B cell (primary cell): ENCODE measurements around the gene NKAIN2. TPM values are rescaled to one million over a fixed set of nuclear protein-coding genes. Genes with fewer than 3 reads are reported as not detected.

Source experiments
- ATAC-seq: fragments of 200-7000 bp; cut with Tn5 transposase; one replicate; pipeline ENCODE4 v1.10.0; 2021; ENCODE audit warnings: low read depth, mild to moderate bottlenecking, moderate number of reproducible peaks, moderate library complexity
- CTCF ChIA-PET: fragments of 350-600 bp; sonication (Branson Sonifier 250); formaldehyde crosslinking; loops from one replicate; lab custom pipeline; 2021; ENCODE audit warnings: antibody characterized with exemption, inconsistent platforms; lab: Charles Lee
- POLR2A ChIA-PET: fragments of 350-600 bp; sonication (Branson Sonifier 250); formaldehyde crosslinking; loops from one replicate; lab custom pipeline; 2021; ENCODE audit warnings: antibody characterized with exemption; lab: Charles Lee
- DNase-seq: peaks from one replicate; pipeline ENCODE4 v3.0.0; 2013
- H2AFZ ChIP-seq: 2 replicates; pipeline ENCODE4 v1.6.1; 2012; ENCODE audit warnings: mild to moderate bottlenecking, low read depth, low read length; ENCODE audit not compliant: insufficient read depth, poor library complexity, severe bottlenecking
- H3K27ac ChIP-seq, 2 donors: 1 replicate in 1 of 2; 2 replicates in 1 of 2; pipeline ENCODE4 v1.5.1; 2012 to 2013; ENCODE audit warnings: low read length in 2 of 2, mild to moderate bottlenecking in 2 of 2, moderate library complexity in 1 of 2
- H3K27me3 ChIP-seq, 4 experiments: fragments of 200-600 bp in 1 of 4; sonication (generic) in 1 of 4; replicated peaks in 1 of 4; 1 replicate in 2 of 4; 2 replicates in 2 of 4; pipeline versions ENCODE4 v1.6.1 to v1.7.0; 2013 to 2016; ENCODE audit warnings: low read length in 3 of 4, mild to moderate bottlenecking in 2 of 4, mixed read lengths in 1 of 4, moderate library complexity in 1 of 4; ENCODE audit not compliant: insufficient read depth in 4 of 4, control insufficient read depth in 3 of 4; ENCODE audit errors: control extremely low read depth in 1 of 4
- H3K36me3 ChIP-seq, 2 experiments: replicated peaks in 1 of 2; 1 replicate in 1 of 2; 2 replicates in 1 of 2; pipeline versions ENCODE4 v1.6.1 to v1.7.1; 2013; ENCODE audit warnings: low read length in 1 of 2; ENCODE audit not compliant: insufficient read depth in 2 of 2, control insufficient read depth in 1 of 2; ENCODE audit errors: control extremely low read depth in 1 of 2, extremely low read depth in 1 of 2
- H3K4me1 ChIP-seq, 2 donors: fragments of 200-600 bp in 1 of 2; sonication (generic) in 1 of 2; 1 replicate in 1 of 2; 2 replicates in 1 of 2; pipeline versions ENCODE4 v1.5.1 to v1.6.1; 2013 to 2017; ENCODE audit warnings: low read length in 2 of 2; ENCODE audit not compliant: control insufficient read depth in 2 of 2, insufficient read depth in 2 of 2
- H3K4me2 ChIP-seq: replicated peaks from 2 replicates; pipeline ENCODE3; 2012; ENCODE audit warnings: mild to moderate bottlenecking, low read depth, low read length; ENCODE audit not compliant: poor library complexity, severe bottlenecking
- H3K4me3 ChIP-seq, 5 experiments: fragments of 200-600 bp in 1 of 5; sonication (generic) in 1 of 5; 1 replicate in 3 of 5; 2 replicates in 2 of 5; pipeline versions ENCODE4 v1.5.1 to v1.7.0; 2011 to 2016; ENCODE audit warnings: low read length in 4 of 5, mild to moderate bottlenecking in 4 of 5, low read depth in 2 of 5, control low read depth in 1 of 5, moderate library complexity in 1 of 5; ENCODE audit not compliant: insufficient read depth in 1 of 5; ENCODE audit errors: control extremely low read depth in 1 of 5, extremely low read depth in 1 of 5
- H3K79me2 ChIP-seq: fragments of 200-600 bp; sonication (generic); one replicate; pipeline ENCODE4 v1.6.0; 2016; ENCODE audit warnings: low read length; ENCODE audit not compliant: control insufficient read depth, insufficient read depth
- H3K9ac ChIP-seq: fragments of 200-600 bp; sonication (generic); 2 replicates; pipeline ENCODE4 v1.6.1; 2017; ENCODE audit warnings: mild to moderate bottlenecking, low read length, moderate library complexity
- H3K9me3 ChIP-seq, 3 donors: one replicate each; pipeline versions ENCODE4 v1.6.1 to v1.7.1; 2013; ENCODE audit warnings: low read length in 2 of 3; ENCODE audit not compliant: control insufficient read depth in 2 of 3, insufficient read depth in 1 of 3; ENCODE audit errors: control extremely low read depth in 1 of 3
- H4K20me1 ChIP-seq: 2 replicates; pipeline ENCODE4 v1.6.0; 2012; ENCODE audit warnings: mild to moderate bottlenecking, low read length; ENCODE audit not compliant: insufficient read depth, control insufficient read depth, poor library complexity, severe bottlenecking
- H3K27ac Mint-ChIP-seq: one replicate; pipeline ENCODE4 v1.8.0; 2021; ENCODE audit warnings: mixed read lengths
- H3K27me3 Mint-ChIP-seq: one replicate; pipeline ENCODE4 v1.8.0; 2021; ENCODE audit warnings: mixed read lengths
- H3K4me1 Mint-ChIP-seq: one replicate; pipeline ENCODE4 v1.8.0; 2021; ENCODE audit warnings: mixed read lengths
- H3K4me3 Mint-ChIP-seq: one replicate; pipeline ENCODE4 v1.8.0; 2021; ENCODE audit warnings: mixed read lengths
- H3K9me3 Mint-ChIP-seq: one replicate; pipeline ENCODE4 v1.8.0; 2022; ENCODE audit warnings: mixed read lengths; ENCODE audit not compliant: insufficient read depth
- CTCF ChIP-seq: fragments of 200-600 bp; IDR thresholded peaks from one replicate; pipeline ENCODE4 v1.8.0; 2022; ENCODE audit warnings: antibody characterized with exemption, mild to moderate bottlenecking
- EZH2 ChIP-seq: IDR thresholded peaks from 2 replicates; pipeline ENCODE4 v1.6.1; 2012; ENCODE audit warnings: borderline replicate concordance, low read depth, mild to moderate bottlenecking, moderate library complexity, low read length; ENCODE audit not compliant: insufficient read depth, poor library complexity, severe bottlenecking
- WGBS: methylation state at CpG from one replicate; pipeline ENCODE4 v1.1.5; 2013; ENCODE audit warnings: missing lambda C conversion rate; ENCODE audit not compliant: insufficient coverage; 5-methylcytosine and 5-hydroxymethylcytosine counted together
- intact Hi-C: fragments of 100-400 bp; cut with micrococcal nuclease; formaldehyde crosslinking; loops from one replicate; pipeline ENCODE4 v1.10.0; 2022
- polyA plus RNA-seq: library from polyadenylated mRNA; depleted of rRNA; stranded (reverse); fragments of >200 nt; gene quantifications from 2 replicates; pipeline ENCODE4 v1.2.3, GENCODE V29; 2012
- total RNA-seq, 2 donors: library from RNA; stranded (reverse); fragments of 120-200 nt in 1 of 2; gene quantifications; 1 replicate in 1 of 2; 2 replicates in 1 of 2; pipeline versions ENCODE4 v1.2.3 to v1.2.4, GENCODE V29; 2013 to 2022

Gene NKAIN2
- total and polyA plus RNA-seq, 2 donors (not counting 1 experiment from before 2014, with no cell fraction given) = not detected

GRCh38 chr6:123994891-123995635, 191.4 kb downstream of the NKAIN2 start:
- Histone ChIP-seq H3K4me1 (no peaks in the 10 kb centered on the region), H3K27me3 (no peaks in the 10 kb centered on the region), H2AFZ (no peak overlapping the region), H3K9me3 (no peaks in the 10 kb centered on the region), H3K27ac (no peak overlapping the region), H3K4me2 (no peak overlapping the region), H3K36me3 (no peaks in the 10 kb centered on the region), H3K9ac (no peak overlapping the region), H4K20me1 (no peaks in the 10 kb centered on the region), H3K4me3 (no peak overlapping the region), H3K79me2 (no peaks in the 10 kb centered on the region)
- ChIA-PET CTCF (no interaction called here), POLR2A (no interaction called here)
- H3K27me3 Mint-ChIP-seq = no peaks in the 10 kb centered on the region
- TF ChIP-seq CTCF = no peak
- no peak for TF ChIP-seq EZH2
- H3K9me3 Mint-ChIP-seq = no peaks in the 10 kb centered on the region
- H3K27ac Mint-ChIP-seq = no peak overlapping the region
- intact Hi-C loops = no loop called here
- 74% methylated on average over 3 of the region's 4 CpGs for WGBS
- no peak overlapping the region for H3K4me3 Mint-ChIP-seq
- H3K4me1 Mint-ChIP-seq = no peaks in the 10 kb centered on the region
- DNase-seq = no peak
- no peak for ATAC-seq

- no peaks in the 10 kb centered on the region for H3K27me3 ChIP-seq
- no peak for DNase-seq
- H3K27ac Mint-ChIP-seq = no peak overlapping the region
- H3K4me2 ChIP-seq = no peak overlapping the region
- H3K79me2 ChIP-seq = no peaks in the 10 kb centered on the region
- H3K4me3 Mint-ChIP-seq = no peak overlapping the region
- H3K4me1 ChIP-seq = no peaks in the 10 kb centered on the region
- H3K9me3 Mint-ChIP-seq = no peaks in the 10 kb centered on the region
- H3K27me3 Mint-ChIP-seq = no peaks in the 10 kb centered on the region
- H3K4me1 Mint-ChIP-seq = no peaks in the 10 kb centered on the region
- no peaks in the 10 kb centered on the region for H3K36me3 ChIP-seq
- H2AFZ ChIP-seq = no peak overlapping the region
- no peak overlapping the region for H3K27ac ChIP-seq
- CTCF ChIA-PET = no interaction called here
- no peak overlapping the region for H3K9ac ChIP-seq
- ATAC-seq = no peak
- intact Hi-C loops = no loop called here
- no peak overlapping the region for H3K4me3 ChIP-seq
- H3K9me3 ChIP-seq = no peaks in the 10 kb centered on the region
- TF ChIP-seq CTCF (no peak), EZH2 (no peak)
- POLR2A ChIA-PET = no interaction called here
- WGBS = 31% methylated on average over 2 of the region's 3 CpGs
- H4K20me1 ChIP-seq = no peaks in the 10 kb centered on the region
These were observed 193.6 kb downstream of the NKAIN2 start for GRCh38 chr6:123997223-123997622.
